ENCODE results near the gene DGKB. TPM values are rescaled to one million over a fixed set of nuclear protein-coding genes. Genes with fewer than 3 reads are reported as not detected.

The DGKB gene
- total RNA-seq, 1 experiment from 2014 or later, result 1.9 TPM

- ATAC-seq (no peak), DNase-seq (ENCODE audit: low spot score) (no peak)
- H3K27ac Mint-ChIP-seq, result no peak overlapping the region
- H3K4me1 Mint-ChIP-seq, result peaks cover 15% of the 10 kb centered on the region
- TF ChIP-seq MYBL2 (CRISPR knock-in tag; IDR thresholded peaks at IDR 0.05), result no peak
- TF ChIP-seq, protein P1, sequence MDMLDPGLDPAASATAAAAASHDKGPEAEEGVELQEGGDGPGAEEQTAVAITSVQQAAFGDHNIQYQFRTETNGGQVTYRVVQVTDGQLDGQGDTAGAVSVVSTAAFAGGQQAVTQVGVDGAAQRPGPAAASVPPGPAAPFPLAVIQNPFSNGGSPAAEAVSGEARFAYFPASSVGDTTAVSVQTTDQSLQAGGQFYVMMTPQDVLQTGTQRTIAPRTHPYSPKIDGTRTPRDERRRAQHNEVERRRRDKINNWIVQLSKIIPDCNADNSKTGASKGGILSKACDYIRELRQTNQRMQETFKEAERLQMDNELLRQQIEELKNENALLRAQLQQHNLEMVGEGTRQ (CRISPR knock-in tag; IDR thresholded peaks at IDR 0.05), result no peak
- TF ChIP-seq GTF2I (CRISPR knock-in tag; conservative IDR thresholded peaks at IDR 0.05), result no peak
- TF ChIP-seq JUN (CRISPR knock-in tag; IDR thresholded peaks at IDR 0.05), result no peak
- TF ChIP-seq, protein P2, sequence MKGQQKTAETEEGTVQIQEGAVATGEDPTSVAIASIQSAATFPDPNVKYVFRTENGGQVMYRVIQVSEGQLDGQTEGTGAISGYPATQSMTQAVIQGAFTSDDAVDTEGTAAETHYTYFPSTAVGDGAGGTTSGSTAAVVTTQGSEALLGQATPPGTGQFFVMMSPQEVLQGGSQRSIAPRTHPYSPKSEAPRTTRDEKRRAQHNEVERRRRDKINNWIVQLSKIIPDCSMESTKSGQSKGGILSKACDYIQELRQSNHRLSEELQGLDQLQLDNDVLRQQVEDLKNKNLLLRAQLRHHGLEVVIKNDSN (CRISPR knock-in tag; IDR thresholded peaks at IDR 0.05), result no peak
- TF ChIP-seq FOXP4 (CRISPR knock-in tag; IDR thresholded peaks at IDR 0.05), result no peak
- no peak for TF ChIP-seq NR2C2 (CRISPR knock-in tag; IDR thresholded peaks at IDR 0.05)
- no peak for TF ChIP-seq CREM (CRISPR knock-in tag; IDR thresholded peaks at IDR 0.05)
- no peak for TF ChIP-seq MLX (CRISPR knock-in tag; IDR thresholded peaks at IDR 0.05)
- no peak for TF ChIP-seq ATF2 (CRISPR knock-in tag; IDR thresholded peaks at IDR 0.05; ENCODE audit: borderline replicate concordance, low read depth)
- TF ChIP-seq AR (CRISPR knock-in tag; IDR thresholded peaks at IDR 0.05), result no peak
- no peak for TF ChIP-seq ZNF416 (CRISPR knock-in tag; IDR thresholded peaks at IDR 0.05)
- TF ChIP-seq ZNF219 (CRISPR knock-in tag; IDR thresholded peaks at IDR 0.05; ENCODE audit: borderline replicate concordance), result no peak
- TF ChIP-seq ATF3 (CRISPR knock-in tag; conservative IDR thresholded peaks at IDR 0.05), result no peak
- no peak for TF ChIP-seq ZNF423 (CRISPR knock-in tag; IDR thresholded peaks at IDR 0.05)
- TF ChIP-seq FOXP1 (CRISPR knock-in tag; IDR thresholded peaks at IDR 0.05; ENCODE audit: borderline replicate concordance), result no peak
- no peak for TF ChIP-seq NR3C1 (CRISPR knock-in tag; conservative IDR thresholded peaks at IDR 0.05; ENCODE audit: low read depth)
- TF ChIP-seq ZNF512 (CRISPR knock-in tag; IDR thresholded peaks at IDR 0.05; ENCODE audit: borderline replicate concordance), result no peak
- no peak for TF ChIP-seq SOX15 (CRISPR knock-in tag; IDR thresholded peaks at IDR 0.05)
- no peak for TF ChIP-seq ZBTB43 (CRISPR knock-in tag; IDR thresholded peaks at IDR 0.05)
- H3K27me3 Mint-ChIP-seq (ENCODE audit: low read depth), result no peaks in the 10 kb centered on the region
- peaks cover 5% of the 10 kb centered on the region; the same call in 1 of the 2 replicates for H3K9me3 Mint-ChIP-seq
- no peaks in the 10 kb centered on the region for H3K36me3 Mint-ChIP-seq
- ChIA-PET POLR2A (no interaction called here), CTCF (no interaction called here)
- no peak overlapping the region for H3K4me3 Mint-ChIP-seq
These were observed 217.4 kb downstream of the DGKB start for GRCh38 chr7:14685167-14685566.
